ENCODE data around the gene GNMT.

Gene GNMT

GRCh38 chr6:42978487-42978838 is 17.9 kb downstream of the GNMT start:
- Histone ChIP-seq H3K27ac (no peak overlapping the region), H3K4me3 (peak overlapping the region; percentile 78), H3K36me3 (ENCODE audit: insufficient read depth, low read length) (peaks cover 4% of the 10 kb centered on the region; the same call in 1 of the 2 replicates), H3K9me3 (ENCODE audit: low read depth, low read length) (no peaks in the 10 kb centered on the region), H3K9ac (ENCODE audit: insufficient read length) (peak overlapping the region; percentile 78)
- TF ChIP-seq POLR2AphosphoS5 (IDR thresholded peaks at IDR 0.05; ENCODE audit: borderline replicate concordance, low read depth, low read length) (no peak), FOXP2 (optimal IDR thresholded peaks at IDR 0.05; ENCODE audit: control extremely low read depth, extremely low read length, insufficient read depth) (no peak), EZH2 (IDR thresholded peaks at IDR 0.05) (no peak)
- no peak for DNase-seq (ENCODE audit: low read depth, low spot score)

DNA sequence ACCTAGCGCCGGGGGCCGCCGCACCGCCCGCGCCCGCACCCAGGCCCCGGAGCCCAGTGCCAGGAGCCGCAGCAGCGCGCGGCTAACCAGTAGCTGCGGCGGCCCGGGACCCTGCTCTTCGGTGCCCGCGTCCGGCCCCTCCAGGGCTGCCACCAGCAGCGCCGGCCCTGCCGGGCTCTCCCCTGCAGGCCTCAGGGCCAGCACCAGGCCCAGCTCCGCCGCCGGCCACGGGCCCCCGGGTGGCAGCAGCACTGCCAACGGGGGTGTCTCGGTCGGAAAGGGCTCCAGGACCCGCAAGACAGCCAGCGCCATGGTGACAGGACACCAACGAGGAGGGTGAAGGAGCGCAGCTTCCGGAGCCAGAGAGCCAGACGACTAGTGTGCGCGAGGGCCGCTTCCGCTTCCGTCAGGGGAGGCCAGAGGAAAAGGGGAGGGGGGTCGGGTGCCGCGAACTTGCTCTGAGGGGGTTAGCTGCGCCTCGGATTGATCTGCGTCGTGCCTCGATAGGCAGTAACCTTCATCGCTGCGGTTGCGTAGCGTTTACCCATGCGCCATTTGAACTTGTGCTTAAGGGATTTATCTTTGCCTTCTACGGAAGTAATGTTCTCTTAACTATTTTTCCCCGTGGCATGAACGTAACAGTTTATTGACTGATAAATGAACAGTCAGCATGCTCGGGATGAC is 18.4 kb downstream of the GNMT start, which contains the start of gene PEX6:
Gene PEX6, minus strand, starts transcription at position 343 of the 684 bp plus-strand sequence. Its CDS starts 31 bp downstream, at position 312.
- no peaks in the 10 kb centered on the region for H3K9me3 ChIP-seq (ENCODE audit: low read depth, low read length)

DNA sequence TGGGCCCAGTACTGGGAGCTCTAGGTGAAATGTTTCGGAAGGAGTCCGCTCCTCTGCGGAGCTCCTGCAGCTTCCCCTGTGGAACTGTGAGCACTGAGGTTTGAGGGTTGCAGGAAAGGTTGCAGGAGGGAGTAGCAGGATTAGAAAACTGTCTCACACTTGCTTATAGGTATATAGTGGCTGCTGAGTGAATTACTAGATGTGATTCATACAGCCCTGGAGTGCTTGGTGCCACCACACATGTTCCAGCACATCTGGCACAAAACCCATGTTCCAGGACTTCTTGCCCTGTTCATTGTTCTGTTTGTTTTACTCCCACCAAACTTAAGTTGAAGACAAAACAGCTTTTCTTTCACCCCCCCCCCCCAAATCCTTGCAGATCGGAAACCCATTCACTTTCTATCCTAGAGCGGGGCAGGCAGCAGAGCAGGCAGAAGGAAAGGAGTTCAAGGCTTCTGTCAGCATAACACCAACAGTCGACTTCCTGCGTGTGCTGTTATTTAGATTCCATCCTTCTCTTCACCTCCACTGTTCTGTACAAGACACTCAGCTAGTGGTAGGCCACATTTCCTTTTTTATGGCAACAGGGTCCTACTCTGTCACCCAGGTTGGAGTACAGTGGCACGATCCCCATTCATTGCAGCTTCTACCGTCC is 19.1 kb downstream of the GNMT start:
- Histone ChIP-seq H3K4me3 (peak overlapping the region; percentile 78), H3K9me3 (ENCODE audit: low read depth, low read length) (no peaks in the 10 kb centered on the region), H3K27ac (peak overlapping the region; percentile 76; the same call in 1 of the 2 replicates), H3K9ac (ENCODE audit: insufficient read length) (peak overlapping the region; percentile 78), H3K36me3 (ENCODE audit: insufficient read depth, low read length) (peaks cover 4% of the 10 kb centered on the region; the same call in 1 of the 2 replicates)
- DNase-seq (ENCODE audit: low read depth, low spot score): no peak
- TF ChIP-seq FOXP2 (optimal IDR thresholded peaks at IDR 0.05; ENCODE audit: control extremely low read depth, extremely low read length, insufficient read depth): no peak
- TF ChIP-seq POLR2AphosphoS5 (IDR thresholded peaks at IDR 0.05; ENCODE audit: borderline replicate concordance, low read depth, low read length): no peak
- TF ChIP-seq EZH2 (IDR thresholded peaks at IDR 0.05): no peak

More for the DNA sequence above, 18.4 kb downstream of the GNMT start, which contains the start of gene PEX6:
- H3K4me3 ChIP-seq: peak within 1 kb of the TSS; percentile 78
- peak within 1 kb of the TSS; percentile 76; the same call in 1 of the 2 replicates for H3K27ac ChIP-seq
- TF ChIP-seq POLR2AphosphoS5 (IDR thresholded peaks at IDR 0.05; ENCODE audit: borderline replicate concordance, low read depth, low read length) (peak; percentile 97), FOXP2 (optimal IDR thresholded peaks at IDR 0.05; ENCODE audit: control extremely low read depth, extremely low read length, insufficient read depth) (no peak)
- peaks cover 4% of the 10 kb centered on the region; the same call in 1 of the 2 replicates for H3K36me3 ChIP-seq (ENCODE audit: insufficient read depth, low read length)
- H3K9ac ChIP-seq (ENCODE audit: insufficient read length): peak within 1 kb of the TSS; percentile 78
- peak; percentile 57 for DNase-seq (ENCODE audit: low read depth, low spot score)

DNA sequence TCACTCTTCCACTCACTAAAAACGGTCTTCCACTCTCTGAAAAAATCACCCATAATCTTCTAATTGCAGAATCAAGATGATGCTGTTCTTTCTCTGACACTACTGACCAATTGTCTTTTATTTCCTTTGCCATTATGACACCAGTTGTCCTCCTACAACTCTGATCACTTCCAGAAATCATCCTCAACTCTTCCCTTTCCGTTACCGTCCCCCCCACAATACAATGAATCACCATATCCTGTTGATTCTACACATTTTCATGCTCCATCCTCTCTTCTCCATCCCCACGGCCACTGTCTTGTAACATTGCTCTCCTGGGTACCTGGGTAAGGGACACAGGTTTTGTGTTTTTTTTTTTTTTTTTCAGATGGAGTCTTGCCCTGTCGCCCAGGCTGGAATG is 21.3 kb downstream of the GNMT start:
- Histone ChIP-seq H3K27ac (no peak overlapping the region), H3K36me3 (ENCODE audit: insufficient read depth, low read length) (peaks cover 2% of the 10 kb centered on the region; the same call in 1 of the 2 replicates), H3K9me3 (ENCODE audit: low read depth, low read length) (no peaks in the 10 kb centered on the region), H3K9ac (ENCODE audit: insufficient read length) (no peak overlapping the region), H3K4me3 (no peak overlapping the region)
- no peak for DNase-seq (ENCODE audit: low read depth, low spot score)
- TF ChIP-seq POLR2AphosphoS5 (IDR thresholded peaks at IDR 0.05; ENCODE audit: borderline replicate concordance, low read depth, low read length): no peak
- TF ChIP-seq FOXP2 (optimal IDR thresholded peaks at IDR 0.05; ENCODE audit: control extremely low read depth, extremely low read length, insufficient read depth): no peak
- TF ChIP-seq EZH2 (IDR thresholded peaks at IDR 0.05): no peak

GRCh38 chr6:42984001-42984923 is 23.7 kb downstream of the GNMT start, which contains the start of gene PPP2R5D:
Gene PPP2R5D, plus strand, starts transcription at chr6:42984570. Its CDS starts 108 bp downstream, at chr6:42984678.
- DNase-seq (ENCODE audit: low read depth, low spot score): peak; percentile 97
- Histone ChIP-seq H3K36me3 (ENCODE audit: insufficient read depth, low read length) (peaks cover 2% of the 10 kb centered on the region; the same call in 1 of the 2 replicates), H3K9ac (ENCODE audit: insufficient read length) (peak within 1 kb of the TSS; percentile 96), H3K9me3 (ENCODE audit: low read depth, low read length) (no peaks in the 10 kb centered on the region), H3K27ac (peak within 1 kb of the TSS; percentile 12; the same call in 1 of the 2 replicates), H3K4me3 (peak within 1 kb of the TSS; percentile 95)
- TF ChIP-seq POLR2AphosphoS5 (IDR thresholded peaks at IDR 0.05; ENCODE audit: borderline replicate concordance, low read depth, low read length) (peak; percentile 97), FOXP2 (optimal IDR thresholded peaks at IDR 0.05; ENCODE audit: control extremely low read depth, extremely low read length, insufficient read depth) (no peak), EZH2 (IDR thresholded peaks at IDR 0.05) (no peak)

DNA sequence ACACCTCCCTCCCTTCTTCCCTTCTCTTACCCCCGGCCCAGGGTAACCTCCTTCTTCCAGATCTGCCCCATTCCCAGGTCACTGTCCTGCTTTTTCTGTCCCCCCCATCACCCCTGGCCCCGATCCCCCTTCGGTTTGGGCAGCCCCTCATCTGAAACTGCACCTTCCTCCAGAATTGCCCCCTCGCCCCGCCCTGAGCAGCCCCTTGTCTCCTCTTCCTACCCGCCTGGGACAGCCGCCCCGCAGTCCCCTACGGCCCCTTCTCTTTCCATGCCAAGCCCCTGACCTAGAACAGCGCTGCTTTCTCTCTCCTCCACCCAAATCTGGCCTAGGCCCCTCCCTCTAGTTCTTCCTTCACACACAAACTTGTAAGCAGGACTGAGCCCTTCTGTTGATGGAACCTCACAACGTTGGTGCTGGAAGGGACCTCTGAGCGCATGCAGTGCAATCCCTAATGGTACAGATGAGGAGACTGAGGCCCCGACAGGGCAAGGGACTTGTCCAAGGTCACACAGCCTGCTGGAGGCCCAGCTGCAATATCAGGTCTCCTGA is 24.4 kb downstream of the GNMT start:
- Histone ChIP-seq H3K9me3 (ENCODE audit: low read depth, low read length) (no peaks in the 10 kb centered on the region), H3K27ac (no peak overlapping the region), H3K36me3 (ENCODE audit: insufficient read depth, low read length) (peaks cover 9% of the 10 kb centered on the region; the same call in 1 of the 2 replicates), H3K4me3 (peak overlapping the region; percentile 95), H3K9ac (ENCODE audit: insufficient read length) (peak overlapping the region; percentile 96)
- TF ChIP-seq POLR2AphosphoS5 (IDR thresholded peaks at IDR 0.05; ENCODE audit: borderline replicate concordance, low read depth, low read length) (no peak), FOXP2 (optimal IDR thresholded peaks at IDR 0.05; ENCODE audit: control extremely low read depth, extremely low read length, insufficient read depth) (no peak), EZH2 (IDR thresholded peaks at IDR 0.05) (no peak)
- DNase-seq (ENCODE audit: low read depth, low spot score): no peak

DNA sequence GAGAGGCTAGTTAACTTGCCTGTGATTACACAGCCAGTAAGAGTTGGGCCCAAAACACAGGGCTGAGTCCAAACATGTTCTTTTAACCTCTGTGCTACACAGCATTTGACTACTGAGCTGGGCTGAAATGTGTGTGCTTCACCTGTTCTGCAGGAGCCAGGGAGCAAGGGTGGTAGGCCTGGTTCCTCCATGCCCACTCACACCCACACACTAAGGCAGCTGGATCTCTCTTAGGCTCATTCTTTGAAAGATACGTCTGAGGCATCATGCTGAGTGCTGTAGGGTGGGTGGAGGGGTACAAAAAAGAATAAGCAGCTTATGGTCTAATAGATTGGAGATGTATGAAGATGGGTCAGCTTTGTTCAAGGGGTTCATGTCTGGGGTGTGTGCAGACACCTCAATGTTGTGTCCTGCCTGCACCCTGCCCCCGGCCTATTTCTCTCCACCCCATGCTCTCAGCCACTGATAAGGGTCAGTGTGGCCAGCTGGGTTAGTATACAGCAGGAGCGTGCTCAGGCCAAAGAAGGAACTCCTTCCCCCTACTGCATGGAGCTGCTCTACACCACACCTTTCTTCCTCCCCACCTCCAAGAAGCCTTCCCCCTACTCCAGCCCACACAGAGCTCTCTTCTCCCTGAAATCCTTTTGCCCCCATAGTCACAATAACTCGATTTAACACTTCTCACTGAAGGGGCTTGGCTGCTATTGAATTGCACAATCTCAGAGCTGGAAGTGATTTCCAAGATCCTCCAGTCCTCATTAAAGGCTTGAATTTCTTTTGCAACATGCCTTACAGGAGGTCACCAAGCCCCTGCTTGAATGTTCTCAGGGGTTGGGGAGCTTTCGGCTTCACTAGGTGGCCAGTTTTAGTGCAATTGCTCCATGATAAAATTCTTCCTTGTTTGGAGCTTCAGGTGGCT is 27.2 kb downstream of the GNMT start:
- Histone ChIP-seq H3K4me3 (no peak overlapping the region), H3K36me3 (ENCODE audit: insufficient read depth, low read length) (peaks cover 22% of the 10 kb centered on the region), H3K9ac (ENCODE audit: insufficient read length) (no peak overlapping the region), H3K9me3 (ENCODE audit: low read depth, low read length) (no peaks in the 10 kb centered on the region), H3K27ac (no peak overlapping the region)
- no peak for DNase-seq (ENCODE audit: low read depth, low spot score)
- TF ChIP-seq FOXP2 (optimal IDR thresholded peaks at IDR 0.05; ENCODE audit: control extremely low read depth, extremely low read length, insufficient read depth): no peak
- no peak for TF ChIP-seq EZH2 (IDR thresholded peaks at IDR 0.05)
- no peak for TF ChIP-seq POLR2AphosphoS5 (IDR thresholded peaks at IDR 0.05; ENCODE audit: borderline replicate concordance, low read depth, low read length)
